Mucosa of rectum (tissue), 2 donors: ENCODE measurements around the gene BCAS2.

Experiments
- H3K27ac ChIP-seq, 2 donors: one replicate each; pipeline ENCODE4 v1.7.0; 2013; ENCODE audit warnings: inconsistent platforms in 2 of 2, low read depth in 2 of 2, low read length in 2 of 2
- H3K27me3 ChIP-seq, 2 donors: one replicate each; pipeline ENCODE4 v1.7.0; 2013; ENCODE audit warnings: low read length in 2 of 2; ENCODE audit not compliant: control insufficient read depth in 2 of 2, insufficient read depth in 2 of 2
- H3K36me3 ChIP-seq, 2 donors: one replicate each; pipeline ENCODE4 v1.7.0; 2013; ENCODE audit warnings: low read length in 2 of 2; ENCODE audit not compliant: control insufficient read depth in 2 of 2, insufficient read depth in 2 of 2
- H3K4me1 ChIP-seq, 2 donors: one replicate each; pipeline ENCODE4 v1.7.0; 2013; ENCODE audit warnings: low read length in 2 of 2, mild to moderate bottlenecking in 1 of 2; ENCODE audit not compliant: control insufficient read depth in 2 of 2, insufficient read depth in 2 of 2
- H3K4me3 ChIP-seq, 2 donors: one replicate each; pipeline ENCODE4 v1.7.0; 2013; ENCODE audit warnings: low read length in 2 of 2
- H3K9ac ChIP-seq, 2 donors: one replicate each; pipeline ENCODE4 v1.7.0; 2013; ENCODE audit warnings: low read length in 2 of 2, low read depth in 1 of 2, mild to moderate bottlenecking in 1 of 2
- H3K9me3 ChIP-seq, 2 donors: one replicate each; pipeline ENCODE4 v1.7.0; 2013; ENCODE audit warnings: low read length in 2 of 2; ENCODE audit not compliant: control insufficient read depth in 2 of 2
- donor health status: healthy.
- donor health status: Normal muscosa, but diverticular disease.

Gene BCAS2

DNA sequence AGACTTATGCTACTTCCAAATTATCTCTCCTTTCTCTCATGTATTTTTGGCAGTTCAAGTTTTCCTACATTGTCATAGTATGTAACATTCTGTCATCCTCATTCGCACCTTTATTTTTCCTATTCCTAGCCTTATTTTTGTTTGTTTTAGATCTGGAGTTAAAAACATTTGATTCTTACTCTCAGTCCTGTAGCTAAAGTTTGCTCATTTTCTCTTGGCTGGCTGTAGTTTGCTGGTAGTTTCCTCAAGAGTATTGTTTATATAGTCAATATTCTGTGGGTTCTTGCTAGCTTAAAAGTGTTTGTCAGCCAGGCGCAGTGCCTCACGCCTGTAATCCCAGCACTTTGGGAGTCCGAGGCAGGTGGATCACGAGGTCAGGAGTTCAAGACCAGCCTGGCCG, 40.6 kb downstream of the BCAS2 start:
- no peak overlapping the region for H3K4me3 ChIP-seq
- no peak overlapping the region for H3K9ac ChIP-seq
- no peaks in the 10 kb centered on the region for H3K9me3 ChIP-seq
- no peaks in the 10 kb centered on the region for H3K36me3 ChIP-seq
- H3K27me3 ChIP-seq = no peaks in the 10 kb centered on the region
- no peaks in the 10 kb centered on the region for H3K4me1 ChIP-seq
- no peak overlapping the region for H3K27ac ChIP-seq

DNA sequence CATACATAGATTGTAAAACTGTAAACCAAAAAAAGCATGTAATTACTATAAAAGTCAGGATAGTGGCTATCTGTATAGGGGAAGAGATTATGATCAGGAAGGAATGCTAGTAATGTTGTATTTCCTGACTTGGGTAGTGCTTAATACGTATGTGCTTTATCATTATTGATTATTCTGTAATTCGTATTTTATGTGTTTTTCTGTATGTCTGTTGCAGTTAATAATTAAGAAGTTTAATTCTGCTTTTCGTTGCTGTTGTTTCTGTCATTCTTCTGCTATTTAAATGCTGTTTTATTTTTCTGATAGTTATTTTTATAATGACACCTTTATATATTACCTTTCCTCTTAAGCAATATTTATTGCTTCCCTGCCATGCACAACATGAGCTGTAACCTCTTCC, 41.1 kb downstream of the BCAS2 start:
- Histone ChIP-seq H3K9ac (no peak overlapping the region), H3K4me3 (no peak overlapping the region), H3K27ac (no peak overlapping the region), H3K27me3 (no peaks in the 10 kb centered on the region), H3K9me3 (no peaks in the 10 kb centered on the region), H3K36me3 (no peaks in the 10 kb centered on the region), H3K4me1 (no peaks in the 10 kb centered on the region)

DNA sequence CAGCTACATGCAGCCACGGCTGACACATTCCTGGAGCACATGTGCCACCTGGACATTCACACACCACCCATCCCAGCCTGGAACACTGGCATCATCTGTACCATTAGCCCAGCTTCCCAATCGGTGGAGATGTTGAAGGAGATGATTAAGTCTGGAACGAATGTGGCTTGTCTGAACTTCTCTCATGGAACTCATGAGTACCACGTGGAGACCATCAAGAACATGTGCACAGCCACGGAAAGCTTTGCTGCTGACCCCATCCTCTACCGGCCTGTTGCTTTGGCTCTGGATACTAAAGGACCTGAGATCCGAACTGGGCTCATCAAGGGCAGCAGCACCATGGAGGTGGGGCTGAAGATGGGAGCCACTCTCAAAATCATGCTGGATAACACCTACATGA, 45.4 kb downstream of the BCAS2 start:
- Histone ChIP-seq H3K36me3 (no peaks in the 10 kb centered on the region), H3K9me3 (no peaks in the 10 kb centered on the region), H3K4me3 (no peak overlapping the region), H3K4me1 (no peaks in the 10 kb centered on the region), H3K9ac (no peak overlapping the region), H3K27ac (no peak overlapping the region), H3K27me3 (no peaks in the 10 kb centered on the region)

DNA sequence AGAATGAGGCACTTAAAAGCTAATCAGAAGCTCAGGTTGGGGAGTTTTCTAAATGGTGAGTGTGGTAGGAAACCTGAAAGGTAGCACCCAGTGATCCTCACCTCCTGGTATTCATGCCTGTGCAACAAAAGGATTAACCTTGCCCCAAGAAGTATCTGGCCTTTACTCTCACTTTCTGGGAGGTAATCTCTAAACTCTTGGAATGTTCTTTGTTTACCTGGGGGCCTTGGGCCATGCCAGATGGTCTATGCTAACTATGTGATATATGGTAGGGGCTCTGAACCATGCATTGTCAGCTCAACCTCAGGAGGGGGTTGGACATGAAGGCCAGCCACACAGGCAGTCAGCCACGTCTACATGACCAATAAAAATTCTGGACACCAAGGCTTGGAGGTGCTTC, 46.0 kb downstream of the BCAS2 start:
- Histone ChIP-seq H3K27me3 (no peaks in the 10 kb centered on the region), H3K9ac (no peak overlapping the region), H3K4me3 (no peak overlapping the region), H3K27ac (no peak overlapping the region), H3K9me3 (no peaks in the 10 kb centered on the region), H3K4me1 (no peaks in the 10 kb centered on the region), H3K36me3 (no peaks in the 10 kb centered on the region)

DNA sequence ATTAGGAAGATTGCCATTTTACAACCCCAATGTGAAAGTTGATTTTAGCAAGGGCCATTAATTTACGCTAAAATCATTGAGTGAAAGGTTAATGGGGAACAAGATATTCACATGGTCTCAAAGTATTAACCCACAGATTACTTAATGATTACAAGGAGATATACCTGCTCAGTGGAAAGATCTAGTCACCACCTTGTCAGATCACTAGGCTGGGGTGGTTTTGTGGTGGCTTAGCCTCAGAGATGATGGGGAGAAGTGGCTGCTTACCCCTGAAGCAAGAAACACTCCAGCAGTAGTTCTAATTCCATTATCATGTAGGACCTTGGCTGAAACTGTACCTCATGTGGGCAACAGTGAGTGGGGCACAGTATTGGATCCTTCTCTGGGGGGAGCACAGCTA, 50.3 kb downstream of the BCAS2 start:
- no peak overlapping the region for H3K27ac ChIP-seq
- no peaks in the 10 kb centered on the region for H3K36me3 ChIP-seq
- no peaks in the 10 kb centered on the region for H3K27me3 ChIP-seq
- no peaks in the 10 kb centered on the region for H3K4me1 ChIP-seq
- H3K4me3 ChIP-seq = no peak overlapping the region
- no peak overlapping the region for H3K9ac ChIP-seq
- H3K9me3 ChIP-seq = no peaks in the 10 kb centered on the region

DNA sequence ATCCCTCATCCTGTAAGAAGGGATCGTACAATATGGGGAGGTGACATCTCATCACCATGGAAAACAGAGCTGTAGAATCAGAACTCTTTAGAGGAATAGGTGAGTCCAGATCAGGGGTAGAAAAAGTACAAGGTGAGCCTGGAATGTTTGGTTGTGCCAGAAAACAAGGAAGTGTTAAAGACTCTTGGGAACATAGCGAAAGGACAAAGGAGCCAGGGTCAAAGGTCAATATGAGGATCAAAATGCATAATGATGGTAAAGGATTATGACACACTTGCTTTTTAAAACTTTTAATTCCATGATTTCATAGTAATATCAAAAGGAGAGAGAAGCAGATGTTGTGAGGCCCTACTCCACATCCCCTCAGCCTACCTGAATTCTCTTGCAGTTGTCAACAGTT, 51.2 kb downstream of the BCAS2 start:
- H3K27me3 ChIP-seq = no peaks in the 10 kb centered on the region
- no peak overlapping the region for H3K27ac ChIP-seq
- no peaks in the 10 kb centered on the region for H3K4me1 ChIP-seq
- no peaks in the 10 kb centered on the region for H3K9me3 ChIP-seq
- no peak overlapping the region for H3K9ac ChIP-seq
- no peak overlapping the region for H3K4me3 ChIP-seq
- no peaks in the 10 kb centered on the region for H3K36me3 ChIP-seq

DNA sequence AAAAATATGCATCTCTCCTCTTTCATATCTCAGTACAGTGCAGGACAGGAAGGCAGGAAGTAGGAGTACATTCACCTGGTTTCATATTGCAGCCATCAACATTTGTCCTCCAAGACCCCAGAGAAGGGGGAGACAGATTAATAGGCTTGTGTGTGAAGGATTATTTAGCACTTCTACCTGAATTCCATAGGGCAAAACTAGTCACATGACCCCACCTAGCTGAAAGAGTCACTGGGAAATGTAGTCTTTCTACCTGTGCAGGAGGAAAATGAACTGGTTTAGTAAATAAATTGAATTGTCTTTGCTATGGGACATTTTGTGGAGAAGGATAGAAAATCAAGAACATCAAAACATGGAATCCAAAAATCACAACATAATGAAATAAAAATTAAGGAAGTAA, 56.5 kb downstream of the BCAS2 start:
- Histone ChIP-seq H3K4me1 (no peaks in the 10 kb centered on the region), H3K9ac (no peak overlapping the region), H3K36me3 (no peaks in the 10 kb centered on the region), H3K4me3 (no peak overlapping the region), H3K27me3 (no peaks in the 10 kb centered on the region), H3K9me3 (no peaks in the 10 kb centered on the region), H3K27ac (no peak overlapping the region)

DNA sequence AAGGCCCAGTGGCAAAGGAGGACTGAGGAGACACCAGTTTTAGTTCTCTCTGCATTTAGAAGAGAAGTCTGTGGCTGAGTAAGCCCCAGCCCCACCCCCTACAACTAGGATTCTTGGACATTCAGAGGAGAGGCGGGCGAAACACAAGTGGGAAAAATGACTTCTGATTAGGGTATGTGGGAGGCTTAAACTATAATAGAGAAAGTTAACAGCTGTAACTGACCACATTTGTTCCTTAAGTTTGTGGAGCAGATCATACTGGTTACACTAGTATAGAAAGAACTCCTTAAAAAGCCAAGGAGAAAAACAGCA, 59.2 kb downstream of the BCAS2 start:
- H3K27ac ChIP-seq = no peak overlapping the region
- no peak overlapping the region for H3K9ac ChIP-seq
- H3K27me3 ChIP-seq = no peaks in the 10 kb centered on the region
- H3K9me3 ChIP-seq = no peaks in the 10 kb centered on the region
- H3K36me3 ChIP-seq = no peaks in the 10 kb centered on the region
- H3K4me1 ChIP-seq = no peaks in the 10 kb centered on the region
- no peak overlapping the region for H3K4me3 ChIP-seq

DNA sequence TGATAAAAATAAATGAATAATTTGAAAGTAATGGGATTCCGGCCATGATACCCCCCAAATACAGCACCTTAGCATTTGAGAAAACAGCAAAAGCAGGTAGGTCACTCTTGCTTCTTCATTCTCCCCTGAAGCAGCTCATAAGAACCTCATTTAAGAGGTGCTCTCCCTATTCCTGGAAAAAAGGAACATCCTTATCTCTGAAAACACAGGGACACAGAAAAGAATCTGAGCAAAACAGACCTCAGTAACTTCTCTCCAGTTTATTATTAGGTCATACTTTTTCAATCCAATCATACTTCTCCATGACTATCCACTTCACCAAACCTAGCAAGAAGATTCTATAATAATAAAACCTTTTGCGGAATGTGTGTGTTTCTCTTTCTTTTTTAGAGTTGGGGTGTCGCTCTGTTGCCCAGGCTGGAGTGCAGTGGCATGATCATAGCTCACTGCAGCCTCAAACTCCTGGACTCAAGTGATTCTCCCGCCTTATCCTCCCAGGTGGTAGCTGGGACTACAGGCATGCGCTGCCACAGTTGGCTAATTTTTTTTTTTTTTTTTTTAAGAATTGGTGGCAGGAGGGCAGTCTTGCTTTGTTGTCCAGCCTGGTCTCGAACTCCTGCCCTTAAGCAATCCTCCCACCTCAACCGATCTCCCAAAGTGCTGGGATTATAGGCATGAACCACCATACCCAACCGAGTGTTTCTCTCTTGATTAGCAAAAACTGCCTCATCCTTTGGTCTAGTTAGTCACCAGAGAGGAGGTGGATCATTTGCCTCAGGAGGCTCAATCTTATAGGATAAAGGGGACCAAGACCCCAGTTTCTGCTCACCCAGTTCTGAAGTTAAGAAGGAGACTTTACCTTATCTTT, 59.8 kb downstream of the BCAS2 start:
- H3K4me1 ChIP-seq = no peaks in the 10 kb centered on the region
- H3K9ac ChIP-seq = no peak overlapping the region
- no peak overlapping the region for H3K27ac ChIP-seq
- H3K36me3 ChIP-seq = no peaks in the 10 kb centered on the region
- no peak overlapping the region for H3K4me3 ChIP-seq
- H3K27me3 ChIP-seq = no peaks in the 10 kb centered on the region
- H3K9me3 ChIP-seq = no peaks in the 10 kb centered on the region
